H9 (cell line): Measurements from ENCODE around the gene PADI4. TPM values are rescaled to one million over a fixed set of nuclear protein-coding genes. Genes with fewer than 3 reads are reported as not detected.

ENCODE experiments used
- DNase-seq: peaks from one replicate; pipeline ENCODE4 v3.0.0-alpha.2; 2017
- H2AFZ ChIP-seq: one replicate; pipeline ENCODE4 v1.6.1; 2013; ENCODE audit warnings: mild to moderate bottlenecking, low read length, control low read depth, moderate library complexity
- H2AK5ac ChIP-seq: 2 replicates; pipeline ENCODE4 v1.6.1; 2013; ENCODE audit warnings: low read length, control low read depth, mixed read lengths; ENCODE audit not compliant: insufficient read length
- H2BK120ac ChIP-seq: one replicate; pipeline ENCODE4 v1.6.1; 2013; ENCODE audit warnings: low read depth, mild to moderate bottlenecking, low read length, control low read depth, inconsistent platforms; ENCODE audit not compliant: poor library complexity, severe bottlenecking
- H2BK12ac ChIP-seq: 2 replicates; pipeline ENCODE4 v1.6.1; 2013; ENCODE audit warnings: low read length, control low read depth, mixed read lengths, low read depth; ENCODE audit not compliant: insufficient read length
- H2BK15ac ChIP-seq: 2 replicates; pipeline ENCODE4 v1.6.1; 2013; ENCODE audit warnings: low read depth, low read length, control low read depth
- H2BK20ac ChIP-seq: one replicate; pipeline ENCODE4 v1.6.1; 2013; ENCODE audit warnings: low read depth, mild to moderate bottlenecking, low read length, control low read depth, inconsistent platforms; ENCODE audit not compliant: poor library complexity, severe bottlenecking
- H2BK5ac ChIP-seq: 2 replicates; pipeline ENCODE4 v1.6.1; 2013; ENCODE audit warnings: low read length, control low read depth, mixed read lengths; ENCODE audit not compliant: insufficient read length
- H3K14ac ChIP-seq: 2 replicates; pipeline ENCODE4 v1.6.1; 2013; ENCODE audit warnings: low read length, control low read depth; ENCODE audit not compliant: insufficient read depth
- H3K18ac ChIP-seq: 2 replicates; pipeline ENCODE4 v1.6.1; 2013; ENCODE audit warnings: low read depth, mild to moderate bottlenecking, mixed read lengths, low read length, control low read depth; ENCODE audit not compliant: insufficient read length
- H3K23ac ChIP-seq: 2 replicates; pipeline ENCODE4 v1.6.1; 2013; ENCODE audit warnings: low read length, control low read depth, mixed read lengths, low read depth; ENCODE audit not compliant: insufficient read length
- H3K23me2 ChIP-seq: 2 replicates; pipeline ENCODE4 v1.6.1; 2013; ENCODE audit warnings: low read depth, mild to moderate bottlenecking, mixed read lengths, low read length, control low read depth; ENCODE audit not compliant: insufficient read length, poor library complexity, severe bottlenecking
- H3K27ac ChIP-seq: 2 replicates; pipeline ENCODE4 v1.5.1; 2013; ENCODE audit warnings: low read length, control low read depth, mixed read lengths, low read depth; ENCODE audit not compliant: insufficient read length
- H3K27me3 ChIP-seq: 2 replicates; pipeline ENCODE4 v1.6.1; 2013; ENCODE audit warnings: low read length, control low read depth, inconsistent platforms; ENCODE audit not compliant: insufficient read depth
- H3K4ac ChIP-seq: 2 replicates; pipeline ENCODE4 v1.6.1; 2013; ENCODE audit warnings: low read depth, mild to moderate bottlenecking, control low read depth, inconsistent platforms, low read length, moderate library complexity
- H3K4me1 ChIP-seq: 2 replicates; pipeline ENCODE4 v1.6.1; 2013; ENCODE audit warnings: low read length, control low read depth, inconsistent platforms; ENCODE audit not compliant: insufficient read depth
- H3K4me2 ChIP-seq: 2 replicates; pipeline ENCODE4 v1.6.1; 2013; ENCODE audit warnings: low read length, control low read depth, mixed read lengths; ENCODE audit not compliant: insufficient read length, insufficient read depth
- H3K56ac ChIP-seq: 2 replicates; pipeline ENCODE4 v1.6.1; 2013; ENCODE audit warnings: low read depth, mild to moderate bottlenecking, mixed read lengths, low read length, control low read depth; ENCODE audit not compliant: insufficient read length
- H3K79me1 ChIP-seq: 2 replicates; pipeline ENCODE4 v1.6.1; 2013; ENCODE audit warnings: low read depth, mild to moderate bottlenecking, moderate library complexity, low read length, control low read depth, inconsistent platforms; ENCODE audit not compliant: insufficient read depth, poor library complexity, severe bottlenecking
- H3K79me2 ChIP-seq: 2 replicates; pipeline ENCODE4 v1.6.1; 2013; ENCODE audit warnings: low read length, control low read depth, inconsistent platforms; ENCODE audit not compliant: insufficient read depth
- H3K9ac ChIP-seq: 2 replicates; pipeline ENCODE4 v1.6.1; 2013; ENCODE audit warnings: low read length, control low read depth, mixed read lengths; ENCODE audit not compliant: insufficient read length; ENCODE audit errors: extremely low read depth
- H3K9me3 ChIP-seq: one replicate; pipeline ENCODE4 v1.6.1; 2013; ENCODE audit warnings: low read depth, low read length, inconsistent platforms; ENCODE audit not compliant: control insufficient read depth
- H3T11ph ChIP-seq: one replicate; pipeline ENCODE4 v1.6.1; 2013; ENCODE audit warnings: mild to moderate bottlenecking, low read length, control low read depth, inconsistent platforms
- H4K20me1 ChIP-seq: one replicate; pipeline ENCODE4 v1.6.1; 2013; ENCODE audit not compliant: control insufficient read depth, insufficient read length, insufficient read depth
- H4K5ac ChIP-seq: 2 replicates; pipeline ENCODE4 v1.6.1; 2013; ENCODE audit warnings: low read depth, mild to moderate bottlenecking, mixed read lengths, low read length, control low read depth; ENCODE audit not compliant: insufficient read length
- H4K8ac ChIP-seq: replicated peaks from 2 replicates; pipeline ENCODE4 v1.6.1; 2013; ENCODE audit warnings: low read length, control low read depth, mixed read lengths, low read depth; ENCODE audit not compliant: insufficient read length
- H4K91ac ChIP-seq: 2 replicates; pipeline ENCODE4 v1.6.1; 2013; ENCODE audit warnings: low read depth, mild to moderate bottlenecking, moderate library complexity, mixed read lengths, low read length, control low read depth; ENCODE audit not compliant: insufficient read length
- H3K27ac Mint-ChIP-seq, 3 experiments: 2 replicates in 2 of 3; 3 replicates in 1 of 3; pipeline ENCODE4 v1.8.0; 2020 to 2021; ENCODE audit warnings: mixed read lengths in 3 of 3, mild to moderate bottlenecking in 1 of 3, moderate library complexity in 1 of 3
- H3K27me3 Mint-ChIP-seq: 2 replicates; pipeline ENCODE4 v1.8.0; 2021; ENCODE audit warnings: low read depth, mild to moderate bottlenecking, moderate library complexity, mixed read lengths
- H3K36me3 Mint-ChIP-seq, 3 experiments: 2 replicates in 2 of 3; 3 replicates in 1 of 3; pipeline ENCODE4 v1.8.0; 2020 to 2021; ENCODE audit warnings: low read depth in 3 of 3, mixed read lengths in 3 of 3; ENCODE audit not compliant: insufficient read depth in 1 of 3
- H3K4me1 Mint-ChIP-seq, 2 experiments: 2 replicates each; pipeline ENCODE4 v1.8.0; 2020; ENCODE audit warnings: mixed read lengths in 2 of 2
- H3K4me3 Mint-ChIP-seq, 2 experiments: 2 replicates in 1 of 2; 3 replicates in 1 of 2; pipeline ENCODE4 v1.8.0; 2020 to 2021; ENCODE audit warnings: mild to moderate bottlenecking in 2 of 2, mixed read lengths in 2 of 2, moderate library complexity in 1 of 2
- H3K9me3 Mint-ChIP-seq, 2 experiments: 2 replicates in 1 of 2; 3 replicates in 1 of 2; pipeline ENCODE4 v1.8.0; 2020; ENCODE audit warnings: mild to moderate bottlenecking in 2 of 2, mixed read lengths in 2 of 2, moderate library complexity in 1 of 2
- CTCF ChIP-seq: fragments of 200-600 bp; sonication (generic); conservative IDR thresholded peaks from 3 replicates; pipeline ENCODE4 v1.8.0; 2021; ENCODE audit warnings: antibody characterized with exemption, mild to moderate bottlenecking
- WGBS: extraction: QIAGEN DNeasy Blood & Tissue Kit; methylation state at CpG from one replicate; pipeline ENCODE4 v1.1.7; 2013; ENCODE audit warnings: missing lambda C conversion rate, low lambda C conversion rate, mixed read lengths; ENCODE audit not compliant: insufficient read length; ENCODE audit errors: extremely low coverage; 5-methylcytosine and 5-hydroxymethylcytosine counted together
- total RNA-seq: library from RNA; stranded (reverse); gene quantifications from 2 replicates; pipeline ENCODE4 v1.2.1, GENCODE V29; 2021

The PADI4 gene
- total RNA-seq, 1 experiment from 2014 or later, result 0.13 TPM

- Histone ChIP-seq H3K79me1 (no peaks in the 10 kb centered on the region), H3K4me2 (no peak overlapping the region), H3K18ac (no peak overlapping the region), H4K5ac (no peak overlapping the region), H3K23me2 (no peaks in the 10 kb centered on the region), H3K4me1 (no peaks in the 10 kb centered on the region; the same call in 1 of the 2 replicates), H3K27ac (no peak overlapping the region), H2BK12ac (no peak overlapping the region), H4K91ac (no peak overlapping the region), H3K14ac (no peak overlapping the region), H4K8ac (no peak overlapping the region), H2BK5ac (no peak overlapping the region), H3K4ac (no peak overlapping the region), H3T11ph (no peak overlapping the region), H3K23ac (no peak overlapping the region), H2BK120ac (no peak overlapping the region), H2AK5ac (no peak overlapping the region), H2BK15ac (no peak overlapping the region), H3K79me2 (no peaks in the 10 kb centered on the region), H2BK20ac (no peak overlapping the region), H3K9me3 (peaks cover 19% of the 10 kb centered on the region), H2AFZ (no peak overlapping the region), H4K20me1 (no peaks in the 10 kb centered on the region), H3K9ac (no peak overlapping the region), H3K27me3 (no peaks in the 10 kb centered on the region), H3K56ac (no peak overlapping the region)
- Mint-ChIP-seq H3K27ac (no peak overlapping the region), H3K36me3 (peaks cover 8 to 14% (median 11%) of the 10 kb centered on the region in 3 experiments), H3K4me1 (peaks cover 15 to 19% of the 10 kb centered on the region in 2 experiments), H3K27me3 (peaks cover 10% of the 10 kb centered on the region), H3K4me3 (no peak overlapping the region), H3K9me3 (peaks cover 15 to 16% of the 10 kb centered on the region in 2 experiments)
- no peak for TF ChIP-seq CTCF
- no peak for DNase-seq
- no CpG with 5 or more reads among the region's 5 CpGs for WGBS
Measured at GRCh38 chr1:17301767-17302166, 6.2 kb upstream of the PADI4 start.
